H1 (cell line): Measurements from ENCODE around the gene DAGLA. TPM values are rescaled to one million over a fixed set of nuclear protein-coding genes. Genes with fewer than 3 reads are reported as not detected.

Experiments used
- KDM4A ChIP-seq: IDR thresholded peaks from one replicate; pipeline ENCODE4 v1.7.1; 2012; ENCODE audit warnings: low read depth, mild to moderate bottlenecking, moderate library complexity, low read length, inconsistent platforms; ENCODE audit not compliant: severe bottlenecking
- polyA plus RNA-seq, 7 experiments: library from polyadenylated mRNA; depleted of rRNA in 3 of 7; stranded (reverse) in 5 of 7; unstranded in 2 of 7; fragments of >200 nt in 5 of 7; fragments of 200-250 nt in 2 of 7; gene quantifications; 1 replicate in 5 of 7; 2 replicates in 1 of 7; 4 replicates in 1 of 7; pipeline versions ENCODE4 v1.2.1 to v1.2.3, GENCODE V29; 2011 to 2013; ENCODE audit warnings: missing spikeins in 2 of 7, mixed read lengths in 2 of 7
- total RNA-seq: library from RNA; stranded (reverse); fragmentation: NEBNext Ultra II Directional; extraction: Animal tissue kit (Norgen Biotek cat#: 25700); gene quantifications from 2 replicates; pipeline ENCODE4 v1.2.1, GENCODE V29; 2021

DAGLA gene
- total and polyA plus RNA-seq, 2 of the 8 experiments (the other 6 are each of a cell fraction or from before 2014, with no cell fraction given): 3.6 to 6.6 TPM

DNA sequence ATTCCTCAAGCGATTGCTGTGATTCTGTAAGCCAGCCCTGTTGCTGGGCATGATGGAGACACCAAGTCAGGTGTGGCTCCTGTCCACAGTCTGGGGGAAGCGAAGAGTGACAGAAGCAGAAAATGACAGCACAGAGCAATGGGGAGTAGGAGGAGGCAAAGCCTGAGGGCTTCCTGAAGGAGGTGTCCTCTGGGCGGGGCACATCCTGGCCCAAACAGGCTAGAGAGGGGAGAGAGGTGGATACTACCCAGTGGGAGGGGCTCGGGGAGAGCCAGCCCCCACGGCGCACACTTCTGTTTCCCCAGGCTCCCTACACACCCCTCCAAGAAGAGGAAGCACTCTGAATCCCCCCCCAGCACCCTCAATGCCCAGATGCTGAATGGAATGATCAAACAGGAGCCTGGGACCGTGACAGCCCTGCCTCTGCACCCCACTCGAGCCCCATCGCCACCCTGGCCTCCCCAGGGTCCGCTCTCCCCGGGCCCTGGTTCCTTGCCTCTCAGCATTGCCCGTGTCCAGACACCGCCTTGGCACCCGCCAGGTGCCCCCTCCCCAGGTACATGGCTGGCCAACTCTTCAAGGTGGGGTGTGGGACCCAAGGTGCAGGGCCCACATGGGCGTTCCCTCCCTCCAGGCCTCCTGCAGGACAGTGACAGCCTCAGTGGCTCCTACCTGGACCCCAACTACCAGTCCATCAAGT, 91.2 kb downstream of the DAGLA start (continued):
- TF ChIP-seq KDM4A: no peak
